Activated CD4-positive, alpha-beta T cell treated with anti-CD3 and anti-CD28 coated beads, Interleukin-2, amount 50 U/mL, for 4 hours (primary cell): Measurements from ENCODE around the gene PHLDA1.

ENCODE experiments used
- DNase-seq, 2 experiments: peaks; one replicate each; pipeline ENCODE4 v3.0.0-alpha.2; 2020

Gene PHLDA1

GRCh38 chr12:76037130-76038103, 5.8 kb upstream of the PHLDA1 start:
- no peak for DNase-seq

GRCh38 chr12:76035045-76035444, 3.5 kb upstream of the PHLDA1 start:
- DNase-seq, result no peak

GRCh38 chr12:76033081-76034011, 1.8 kb upstream of the PHLDA1 start:
- DNase-seq, result no peak

GRCh38 chr12:76032043-76032981, 736 bp upstream of the PHLDA1 start:
- DNase-seq, result no peak

- DNase-seq, result no peak
These were observed 529 bp downstream of the PHLDA1 start for GRCh38 chr12:76031081-76031413.

- peak; percentile 42 to 43 for DNase-seq
These were observed 1.1 kb downstream of the PHLDA1 start for GRCh38 chr12:76030341-76031080.

GRCh38 chr12:76029982-76030340, 1.6 kb downstream of the PHLDA1 start:
- DNase-seq, result no peak

- no peak for DNase-seq
These were observed 2.9 kb downstream of the PHLDA1 start for GRCh38 chr12:76028571-76029277.

GRCh38 chr12:76026643-76027063, 4.9 kb downstream of the PHLDA1 start:
- DNase-seq, result no peak

- no peak for DNase-seq
These were observed 5.7 kb downstream of the PHLDA1 start for GRCh38 chr12:76025601-76026575.

- no peak for DNase-seq
These were observed 6.5 kb downstream of the PHLDA1 start for GRCh38 chr12:76024942-76025600.

GRCh38 chr12:76024102-76024781, 7.3 kb downstream of the PHLDA1 start:
- no peak for DNase-seq

GRCh38 chr12:76023069-76023690, 8.4 kb downstream of the PHLDA1 start:
- no peak for DNase-seq

- no peak for DNase-seq
These were observed 9.1 kb downstream of the PHLDA1 start for GRCh38 chr12:76022506-76022905.

- peak; percentile 49 to 61 for DNase-seq
These were observed 10.6 kb downstream of the PHLDA1 start for GRCh38 chr12:76020731-76021672.

GRCh38 chr12:76020281-76020680, 11.3 kb downstream of the PHLDA1 start:
- peak; percentile 37 to 53 for DNase-seq

- DNase-seq, result no peak
These were observed 12.9 kb downstream of the PHLDA1 start for GRCh38 chr12:76018672-76019071.
